Measurements from ENCODE around the gene MLXIPL.

Gene MLXIPL

GRCh38 chr7:73645643-73646174, 21.4 kb upstream of the MLXIPL start:
- no peak overlapping the region for H3K4me3 ChIP-seq (ENCODE audit: control insufficient read depth, low read depth, low read length)
- no peak for TF ChIP-seq CTCF (conservative IDR thresholded peaks at IDR 0.05; ENCODE audit: control insufficient read depth, insufficient read depth, low read depth, low read length)
- DNase-seq (ENCODE audit: low read depth): no peak

DNA sequence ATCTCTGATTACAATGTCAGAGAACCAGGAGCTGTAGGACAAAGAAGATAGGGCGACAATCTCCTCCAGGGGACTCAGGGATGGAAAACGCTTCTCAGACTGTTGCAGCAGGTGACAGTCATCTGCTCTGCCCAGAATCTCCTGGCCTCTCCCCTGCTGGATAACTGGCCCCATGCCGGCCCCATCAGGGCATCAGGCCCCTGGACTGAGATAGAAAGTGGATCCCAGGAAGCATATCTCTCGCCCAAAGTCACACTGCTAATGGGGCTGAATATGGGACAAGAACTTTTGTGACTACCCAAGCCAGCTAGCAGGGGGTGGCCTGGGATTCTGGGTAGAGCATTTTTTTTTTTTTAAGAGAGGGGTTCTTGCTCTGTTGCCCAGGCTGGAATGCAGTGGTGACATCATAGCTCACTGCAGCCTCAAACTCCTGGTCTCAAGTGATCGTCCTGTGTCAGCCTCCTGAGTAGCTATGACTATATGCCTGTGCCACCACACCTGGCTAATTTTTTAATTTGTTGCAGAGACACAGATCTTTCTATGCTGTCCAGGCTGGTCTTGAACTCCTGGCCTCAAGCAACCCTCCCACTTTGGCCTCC, 20.5 kb upstream of the MLXIPL start:
- H3K4me3 ChIP-seq (ENCODE audit: control insufficient read depth, low read depth, low read length): no peak overlapping the region
- no peak for DNase-seq (ENCODE audit: low read depth)
- no peak for TF ChIP-seq CTCF (conservative IDR thresholded peaks at IDR 0.05; ENCODE audit: control insufficient read depth, insufficient read depth, low read depth, low read length)

GRCh38 chr7:73642834-73643233, 18.5 kb upstream of the MLXIPL start:
- TF ChIP-seq CTCF (conservative IDR thresholded peaks at IDR 0.05; ENCODE audit: control insufficient read depth, insufficient read depth, low read depth, low read length): no peak
- H3K4me3 ChIP-seq (ENCODE audit: control insufficient read depth, low read depth, low read length): no peak overlapping the region
- no peak for DNase-seq (ENCODE audit: low read depth)

GRCh38 chr7:73638911-73639310, 14.6 kb upstream of the MLXIPL start:
- no peak for TF ChIP-seq CTCF (conservative IDR thresholded peaks at IDR 0.05; ENCODE audit: control insufficient read depth, insufficient read depth, low read depth, low read length)
- no peak overlapping the region for H3K4me3 ChIP-seq (ENCODE audit: control insufficient read depth, low read depth, low read length)
- DNase-seq (ENCODE audit: low read depth): no peak

DNA sequence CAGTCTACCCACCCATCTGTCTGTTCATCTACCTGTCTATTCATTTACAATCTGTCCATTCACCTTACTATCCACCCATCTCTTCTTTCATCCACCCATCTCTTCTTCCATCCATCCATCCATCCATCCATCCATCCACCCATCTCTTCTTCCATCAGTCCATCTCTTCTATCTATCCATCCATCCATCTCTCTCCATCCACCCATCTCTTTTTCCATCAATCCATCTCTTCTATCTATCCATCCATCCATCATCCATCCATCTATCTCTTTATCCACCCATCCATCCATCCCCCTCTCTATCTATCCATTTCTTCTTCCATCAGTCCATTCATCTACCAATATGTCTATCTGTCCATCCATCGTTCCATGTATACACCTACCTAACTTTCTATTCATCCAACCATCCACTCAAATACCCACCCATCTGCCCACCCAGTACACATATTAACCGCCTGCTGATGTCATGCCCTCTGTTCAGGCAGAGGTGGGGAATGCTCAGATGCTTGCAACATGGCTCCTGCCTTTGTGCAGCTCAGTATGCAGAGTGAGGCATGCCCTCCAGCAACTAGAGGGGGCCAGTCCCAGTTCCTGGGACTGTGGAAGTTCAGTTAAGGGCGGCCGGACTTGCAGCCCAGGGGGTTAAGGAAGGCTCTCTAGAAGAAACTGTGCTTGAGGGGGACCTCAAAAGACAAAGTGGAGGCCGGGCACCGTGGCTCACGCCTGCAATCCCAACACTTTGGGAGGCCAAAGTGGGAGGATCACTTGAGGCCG, 11.3 kb upstream of the MLXIPL start:
- TF ChIP-seq CTCF (conservative IDR thresholded peaks at IDR 0.05; ENCODE audit: control insufficient read depth, insufficient read depth, low read depth, low read length): no peak
- no peak overlapping the region for H3K4me3 ChIP-seq (ENCODE audit: control insufficient read depth, low read depth, low read length)
- no peak for DNase-seq (ENCODE audit: low read depth)

DNA sequence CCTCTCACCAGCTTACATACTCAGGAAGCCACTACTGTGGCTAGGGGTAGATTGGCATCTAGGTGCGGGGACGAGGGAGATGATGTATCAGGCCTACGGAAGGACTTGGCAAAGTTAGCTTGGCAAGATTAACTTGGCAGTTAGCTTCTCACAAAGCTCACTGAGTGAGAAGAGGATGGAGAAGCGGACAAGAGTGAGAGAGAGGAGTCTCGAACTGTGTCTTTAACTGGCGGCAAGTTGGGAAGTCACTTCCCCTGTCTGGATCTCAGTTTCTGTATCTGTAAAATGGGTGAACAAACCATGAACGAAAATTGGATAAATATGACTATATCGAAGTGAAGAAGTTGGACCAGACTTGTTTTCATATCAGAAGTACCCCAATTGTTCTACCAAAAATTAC, 9.5 kb upstream of the MLXIPL start:
- H3K4me3 ChIP-seq (ENCODE audit: control insufficient read depth, low read depth, low read length): no peak overlapping the region
- TF ChIP-seq CTCF (conservative IDR thresholded peaks at IDR 0.05; ENCODE audit: control insufficient read depth, insufficient read depth, low read depth, low read length): no peak
- no peak for DNase-seq (ENCODE audit: low read depth)
